Tibial artery (tissue), 4 donors: ENCODE data around the gene PRSS50.
A peak's percentile ranks its signal among the peaks of the same experiment; 100 is the strongest.

Experiments used
- DNase-seq, 2 donors: peaks; one replicate each; pipeline ENCODE4 v3.0.0-alpha.2; 2019
- H3K27ac ChIP-seq, 2 donors: fragments of 200-600 bp; sonication (generic) in 1 of 2; 1 replicate in 1 of 2; 2 replicates in 1 of 2; pipeline ENCODE4 v1.5.1; 2018 to 2019; ENCODE audit warnings: mild to moderate bottlenecking in 1 of 2
- H3K27me3 ChIP-seq, 2 donors: fragments of 200-600 bp; sonication (generic) in 1 of 2; one replicate each; pipeline versions ENCODE4 v1.5.1 to v1.6.0; 2016 to 2019
- H3K36me3 ChIP-seq, 3 donors: fragments of 200-600 bp; sonication (generic) in 2 of 3; one replicate each; pipeline ENCODE4 v1.5.1; 2016 to 2019; ENCODE audit warnings: mild to moderate bottlenecking in 2 of 3
- H3K4me1 ChIP-seq, 4 donors: fragments of 200-600 bp; sonication (generic) in 2 of 4; 1 replicate in 3 of 4; 2 replicates in 1 of 4; pipeline ENCODE4 v1.5.1; 2016 to 2019
- H3K4me3 ChIP-seq, 2 donors: fragments of 200-600 bp; sonication (generic) in 1 of 2; 1 replicate in 1 of 2; 2 replicates in 1 of 2; pipeline ENCODE4 v1.5.1; 2018 to 2019; ENCODE audit warnings: mild to moderate bottlenecking in 2 of 2
- H3K9me3 ChIP-seq, 3 donors: fragments of 200-600 bp; sonication (generic) in 1 of 3; one replicate each; pipeline ENCODE4 v1.5.1; 2016 to 2019
- intact Hi-C: fragments of 100-400 bp; cut with DNase I; formaldehyde crosslinking; loops from one replicate; pipeline ENCODE4 v1.15.0; 2023; ENCODE audit warnings: low total_unique reads
- TF ChIP-seq, protein P1 (sequence below), 2 experiments: fragments of 200-600 bp in 1 of 2; fragments of 450-650 bp in 1 of 2; IDR thresholded peaks; one replicate each; pipeline ENCODE4 v1.5.1; 2017 to 2019; ENCODE audit warnings: antibody characterized with exemption in 2 of 2, mild to moderate bottlenecking in 1 of 2, moderate library complexity in 1 of 2

PRSS50 gene

DNA sequence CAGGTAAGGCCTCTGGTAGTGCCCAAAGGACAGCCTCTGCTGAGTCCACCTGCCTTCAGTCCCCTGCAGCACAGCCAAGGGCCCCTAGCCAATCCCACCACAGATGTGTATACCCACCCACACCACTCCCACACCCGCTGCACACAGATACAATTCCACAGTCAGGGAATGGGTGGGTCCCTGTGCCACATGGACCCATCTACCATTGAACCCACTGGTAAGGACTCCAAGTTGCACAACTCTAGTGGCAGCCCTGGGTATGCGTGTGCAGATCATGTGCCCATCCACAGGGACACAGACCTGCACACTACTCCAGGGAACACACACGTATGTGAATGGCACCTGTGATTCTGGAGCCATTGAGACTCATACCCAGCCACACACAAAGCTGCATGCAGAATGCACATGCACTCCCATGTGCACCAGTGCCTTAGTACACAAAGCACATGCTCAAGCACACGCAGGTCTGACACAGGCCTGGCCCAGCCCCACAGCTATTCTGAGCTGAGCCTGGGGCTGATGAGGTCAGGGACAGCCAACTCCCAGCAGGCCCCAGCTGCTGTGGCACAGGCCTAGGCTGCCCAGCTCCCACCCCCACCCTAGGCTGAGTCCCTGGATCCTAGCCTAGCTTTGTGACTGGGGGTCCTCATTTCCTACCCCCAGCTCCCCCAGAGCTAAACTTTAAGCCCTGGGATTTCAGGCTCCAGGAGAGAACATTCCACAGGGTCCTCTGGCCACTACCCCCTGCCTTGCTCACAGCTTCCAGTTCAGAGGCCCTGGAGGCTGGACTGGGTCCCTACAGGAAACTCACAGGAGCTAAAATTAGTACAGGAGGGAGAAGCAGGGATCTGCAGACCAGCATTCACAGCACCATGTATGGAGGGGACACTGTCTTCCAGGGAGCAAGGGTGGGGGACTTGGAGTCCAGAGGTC is 21.4 kb downstream of the PRSS50 start:
- no peaks in the 10 kb centered on the region for H3K27me3 ChIP-seq
- peaks cover 8 to 79% (median 72%) of the 10 kb centered on the region in 4 donors for H3K4me1 ChIP-seq
- no peak overlapping the region for H3K4me3 ChIP-seq
- intact Hi-C loops: loop anchor here (10.0 kb wide), 1 partner anchor 711 kb away; no protein-coding TSS in a partner anchor
- peak; percentile 57 to 92 for DNase-seq
- TF ChIP-seq, protein P1, sequence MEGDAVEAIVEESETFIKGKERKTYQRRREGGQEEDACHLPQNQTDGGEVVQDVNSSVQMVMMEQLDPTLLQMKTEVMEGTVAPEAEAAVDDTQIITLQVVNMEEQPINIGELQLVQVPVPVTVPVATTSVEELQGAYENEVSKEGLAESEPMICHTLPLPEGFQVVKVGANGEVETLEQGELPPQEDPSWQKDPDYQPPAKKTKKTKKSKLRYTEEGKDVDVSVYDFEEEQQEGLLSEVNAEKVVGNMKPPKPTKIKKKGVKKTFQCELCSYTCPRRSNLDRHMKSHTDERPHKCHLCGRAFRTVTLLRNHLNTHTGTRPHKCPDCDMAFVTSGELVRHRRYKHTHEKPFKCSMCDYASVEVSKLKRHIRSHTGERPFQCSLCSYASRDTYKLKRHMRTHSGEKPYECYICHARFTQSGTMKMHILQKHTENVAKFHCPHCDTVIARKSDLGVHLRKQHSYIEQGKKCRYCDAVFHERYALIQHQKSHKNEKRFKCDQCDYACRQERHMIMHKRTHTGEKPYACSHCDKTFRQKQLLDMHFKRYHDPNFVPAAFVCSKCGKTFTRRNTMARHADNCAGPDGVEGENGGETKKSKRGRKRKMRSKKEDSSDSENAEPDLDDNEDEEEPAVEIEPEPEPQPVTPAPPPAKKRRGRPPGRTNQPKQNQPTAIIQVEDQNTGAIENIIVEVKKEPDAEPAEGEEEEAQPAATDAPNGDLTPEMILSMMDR (IDR thresholded peaks at IDR 0.05): peak; percentile 22 to 45
- H3K27ac ChIP-seq: peak overlapping the region; percentile 94 to 97
- no peaks in the 10 kb centered on the region for H3K9me3 ChIP-seq
- no peaks in the 10 kb centered on the region for H3K36me3 ChIP-seq

DNA sequence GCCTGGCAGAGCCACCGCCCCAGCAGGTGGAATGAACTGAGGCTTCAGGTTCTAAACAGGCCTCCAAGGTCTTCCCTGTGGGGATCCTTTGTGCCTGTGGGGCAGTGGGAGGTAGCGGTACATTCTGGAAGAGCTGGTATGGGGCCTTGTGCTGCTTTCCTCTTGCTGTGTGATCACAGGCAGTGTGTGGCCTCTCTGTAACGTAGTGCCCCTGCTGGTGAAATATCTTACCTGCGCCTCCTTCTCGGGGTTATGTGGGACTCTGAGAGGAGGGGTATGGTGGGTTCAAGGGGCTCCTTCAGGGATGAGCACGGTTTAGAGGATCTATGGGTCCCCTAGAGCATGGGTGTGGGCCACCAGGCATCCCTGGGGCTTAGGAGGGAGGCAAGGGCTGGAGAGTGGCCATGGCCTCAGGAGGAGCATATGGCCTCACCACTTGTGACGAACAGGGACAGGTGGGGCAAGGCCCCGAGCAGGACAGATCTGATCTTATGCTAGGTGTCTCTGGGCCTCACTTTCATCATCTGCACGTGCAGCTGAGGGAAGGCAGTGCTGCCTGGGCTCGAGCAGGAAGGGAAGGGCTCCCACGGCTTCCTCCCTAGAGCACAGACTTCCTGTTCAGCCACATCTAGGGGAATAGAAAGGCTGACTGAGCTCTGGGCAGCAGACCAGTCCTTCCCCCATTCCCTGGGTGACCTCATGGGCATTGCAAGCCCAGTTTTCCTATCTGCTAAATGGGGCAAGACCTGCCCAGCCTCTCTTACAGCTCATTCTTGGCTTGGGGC is 22.3 kb downstream of the PRSS50 start:
- TF ChIP-seq, protein P1 (IDR thresholded peaks at IDR 0.05): no peak
- peak; percentile 80 to 86 for DNase-seq
- Histone ChIP-seq H3K27me3 (no peaks in the 10 kb centered on the region), H3K9me3 (no peaks in the 10 kb centered on the region), H3K4me3 (no peak overlapping the region), H3K27ac (peak overlapping the region; percentile 94 to 97), H3K36me3 (no peaks in the 10 kb centered on the region), H3K4me1 (peaks cover 8 to 79% (median 71%) of the 10 kb centered on the region in 4 donors)
- intact Hi-C loops: loop anchor here (10.0 kb wide), 1 partner anchor 711 kb away; no protein-coding TSS in a partner anchor

DNA sequence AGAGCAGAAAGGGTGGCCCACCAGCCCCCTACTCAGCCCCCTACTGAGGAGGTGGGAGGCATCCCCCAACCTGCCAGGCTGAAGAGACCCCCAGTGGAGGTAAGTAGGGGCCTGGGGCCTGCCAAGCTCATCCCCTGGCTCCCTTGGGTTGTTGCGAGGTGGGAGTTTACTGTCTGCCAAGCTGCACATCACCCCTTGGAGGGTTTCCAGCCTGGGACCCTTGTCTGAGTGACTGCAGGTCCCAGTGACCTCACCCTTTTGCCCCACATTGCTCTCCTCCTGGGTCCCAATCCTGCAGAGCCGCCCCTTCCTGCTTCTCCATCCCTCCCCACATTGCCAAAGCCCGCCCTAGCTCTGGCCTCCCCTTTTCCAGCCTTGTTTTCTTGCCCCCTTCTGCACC is 23.1 kb downstream of the PRSS50 start:
- intact Hi-C loops: loop anchor here (10.0 kb wide), 1 partner anchor 710 kb away; no protein-coding TSS in a partner anchor
- peak overlapping the region; percentile 94 to 97 for H3K27ac ChIP-seq
- TF ChIP-seq, protein P1 (IDR thresholded peaks at IDR 0.05): no peak
- H3K27me3 ChIP-seq: no peaks in the 10 kb centered on the region
- H3K36me3 ChIP-seq: no peaks in the 10 kb centered on the region
- no peak overlapping the region for H3K4me3 ChIP-seq
- no peak for DNase-seq
- H3K4me1 ChIP-seq: peaks cover 8 to 74% (median 66%) of the 10 kb centered on the region in 4 donors
- H3K9me3 ChIP-seq: no peaks in the 10 kb centered on the region

DNA sequence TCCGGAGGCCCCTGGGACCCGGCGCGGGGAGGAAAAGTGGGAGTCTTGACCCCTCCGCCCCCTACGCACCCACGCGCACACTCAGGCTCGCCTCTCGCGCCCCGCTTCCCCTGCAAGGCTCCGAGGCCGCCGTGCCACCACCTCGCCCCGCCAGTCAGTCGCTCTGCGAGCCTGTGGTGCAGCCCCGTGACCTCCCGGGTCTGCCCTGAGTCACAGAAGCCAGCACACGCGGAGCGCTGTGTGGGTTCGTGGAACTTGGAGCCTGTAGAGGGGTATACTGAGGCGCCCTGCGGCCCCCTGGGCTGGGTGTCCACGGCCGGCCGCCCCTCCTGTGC is 23.8 kb downstream of the PRSS50 start:
- Histone ChIP-seq H3K27me3 (no peaks in the 10 kb centered on the region), H3K9me3 (no peaks in the 10 kb centered on the region), H3K27ac (peak overlapping the region; percentile 94 to 97), H3K4me3 (peak overlapping the region; percentile 74 to 83), H3K4me1 (peaks cover 8 to 74% (median 63%) of the 10 kb centered on the region in 4 donors), H3K36me3 (peaks cover 0 to under 1% (median 0%) of the 10 kb centered on the region in 3 donors)
- DNase-seq: peak in 1 of 2 donors; percentile 33
- intact Hi-C loops: loop anchor here (10.0 kb wide), 1 partner anchor 709 kb away; no protein-coding TSS in a partner anchor
- TF ChIP-seq, protein P1 (IDR thresholded peaks at IDR 0.05): no peak
